Endodermal cell (in vitro differentiated cells): ENCODE data around the gene ZCCHC14. TPM values are rescaled to one million over a fixed set of nuclear protein-coding genes. Genes with fewer than 3 reads are reported as not detected.

Experiments used
- DNase-seq: peaks from one replicate; pipeline ENCODE4 v3.0.0-alpha.2; 2017
- H3K27ac ChIP-seq: 2 replicates; pipeline ENCODE4 v1.5.1; 2013; ENCODE audit warnings: mild to moderate bottlenecking, low read depth, low read length, moderate library complexity
- H3K27me3 ChIP-seq: 2 replicates; pipeline ENCODE4 v1.6.1; 2013; ENCODE audit warnings: mild to moderate bottlenecking, low read length, moderate library complexity; ENCODE audit not compliant: insufficient read depth, control insufficient read depth, poor library complexity, severe bottlenecking
- H3K36me3 ChIP-seq: 2 replicates; pipeline ENCODE4 v1.7.0; 2013; ENCODE audit warnings: mild to moderate bottlenecking, low read length, moderate library complexity; ENCODE audit not compliant: control insufficient read depth, insufficient read depth
- H3K4me1 ChIP-seq: one replicate; pipeline ENCODE4 v1.7.0; 2013; ENCODE audit warnings: low read length; ENCODE audit not compliant: control insufficient read depth, insufficient read depth
- H3K4me3 ChIP-seq: 2 replicates; pipeline ENCODE4 v1.5.1; 2013; ENCODE audit warnings: mild to moderate bottlenecking, low read length, moderate library complexity
- H3K9ac ChIP-seq: 2 replicates; pipeline ENCODE4 v1.6.1; 2013; ENCODE audit warnings: mild to moderate bottlenecking, low read length, moderate library complexity; ENCODE audit not compliant: poor library complexity, severe bottlenecking; ENCODE audit errors: extremely low read depth
- H3K9me3 ChIP-seq: 2 replicates; pipeline ENCODE4 v1.6.1; 2013; ENCODE audit warnings: mild to moderate bottlenecking, low read length, moderate library complexity; ENCODE audit not compliant: control insufficient read depth
- H3K27ac Mint-ChIP-seq: 2 replicates; pipeline ENCODE4 v1.8.0; 2020; ENCODE audit warnings: mixed read lengths
- H3K27me3 Mint-ChIP-seq: 2 replicates; pipeline ENCODE4 v1.8.0; 2021; ENCODE audit warnings: mild to moderate bottlenecking, mixed read lengths; ENCODE audit not compliant: insufficient read depth
- H3K36me3 Mint-ChIP-seq: 2 replicates; pipeline ENCODE4 v1.8.0; 2020; ENCODE audit warnings: low read depth, mixed read lengths
- H3K4me1 Mint-ChIP-seq: 2 replicates; pipeline ENCODE4 v1.8.0; 2020; ENCODE audit warnings: mixed read lengths
- H3K4me3 Mint-ChIP-seq: 2 replicates; pipeline ENCODE4 v1.8.0; 2020; ENCODE audit warnings: mild to moderate bottlenecking, moderate library complexity, mixed read lengths
- H3K9me3 Mint-ChIP-seq: 2 replicates; pipeline ENCODE4 v1.8.0; 2020; ENCODE audit warnings: mild to moderate bottlenecking, mixed read lengths
- CTCF ChIP-seq: fragments of 200-600 bp; sonication (generic); conservative IDR thresholded peaks from 2 replicates; pipeline ENCODE4 v1.5.0; 2021; ENCODE audit warnings: antibody characterized with exemption, mild to moderate bottlenecking
- WGBS, 2 experiments: methylation state at CpG; one replicate each; pipeline versions ENCODE4 v1.1.5 to v1.1.7; 2013; ENCODE audit warnings: missing lambda C conversion rate in 2 of 2, mixed read lengths in 1 of 2; ENCODE audit not compliant: insufficient coverage in 1 of 2, insufficient read length in 1 of 2; 5-methylcytosine and 5-hydroxymethylcytosine counted together
- total RNA-seq, 2 donors: library from RNA; stranded (reverse); fragmentation: NEBNext Ultra II Directional in 1 of 2; extraction: Animal tissue kit (Norgen Biotek cat#: 25700) in 1 of 2; gene quantifications; 2 replicates in 1 of 2; 3 replicates in 1 of 2; pipeline ENCODE4 v1.2.1, GENCODE V29; 2021

Gene ZCCHC14
- total RNA-seq, 2 donors from 2014 or later, result 27.3 to 33.7 TPM

GRCh38 chr16:87414251-87414680, 78.6 kb downstream of the ZCCHC14 start:
- no peak overlapping the region for H3K27ac Mint-ChIP-seq
- H3K4me3 ChIP-seq, result no peak overlapping the region
- peaks cover 4% of the 10 kb centered on the region for H3K4me1 Mint-ChIP-seq
- peaks cover 64% of the 10 kb centered on the region for H3K36me3 Mint-ChIP-seq
- no peaks in the 10 kb centered on the region for H3K4me1 ChIP-seq
- H3K27ac ChIP-seq, result no peak overlapping the region
- TF ChIP-seq CTCF, result no peak
- no peak overlapping the region for H3K9ac ChIP-seq
- DNase-seq, result no peak
- H3K4me3 Mint-ChIP-seq, result no peak overlapping the region
- no peaks in the 10 kb centered on the region for H3K9me3 ChIP-seq
- H3K27me3 Mint-ChIP-seq, result no peaks in the 10 kb centered on the region
- H3K36me3 ChIP-seq, result peaks cover 64% of the 10 kb centered on the region
- H3K9me3 Mint-ChIP-seq, result no peaks in the 10 kb centered on the region
- H3K27me3 ChIP-seq, result no peaks in the 10 kb centered on the region
- 91 to 93% methylated on average over 20 to 24 of the region's 24 CpGs for WGBS, 2 experiments

- peak; percentile 44 for DNase-seq
- H3K27me3 Mint-ChIP-seq, result no peaks in the 10 kb centered on the region
- H3K4me3 Mint-ChIP-seq, result no peak overlapping the region
- H3K4me1 Mint-ChIP-seq, result peaks cover 8% of the 10 kb centered on the region
- H3K36me3 Mint-ChIP-seq, result peaks cover 61% of the 10 kb centered on the region
- WGBS, 2 experiments, result 91 to 96% methylated on average over 13 to 27 of the region's 27 CpGs
- Histone ChIP-seq H3K4me3 (no peak overlapping the region), H3K36me3 (peaks cover 67% of the 10 kb centered on the region), H3K27me3 (no peaks in the 10 kb centered on the region), H3K9ac (no peak overlapping the region), H3K27ac (no peak overlapping the region), H3K9me3 (no peaks in the 10 kb centered on the region), H3K4me1 (no peaks in the 10 kb centered on the region)
- peak; percentile 13 for TF ChIP-seq CTCF
- H3K27ac Mint-ChIP-seq, result no peak overlapping the region
- H3K9me3 Mint-ChIP-seq, result no peaks in the 10 kb centered on the region
Measured at GRCh38 chr16:87412996-87413421, 79.8 kb downstream of the ZCCHC14 start.

GRCh38 chr16:87412371-87412995, 80.3 kb downstream of the ZCCHC14 start:
- Histone ChIP-seq H3K9ac (no peak overlapping the region), H3K4me1 (no peaks in the 10 kb centered on the region), H3K27ac (no peak overlapping the region), H3K27me3 (no peaks in the 10 kb centered on the region), H3K36me3 (peaks cover 67% of the 10 kb centered on the region), H3K9me3 (no peaks in the 10 kb centered on the region), H3K4me3 (no peak overlapping the region)
- DNase-seq, result peak; percentile 13
- Mint-ChIP-seq H3K36me3 (peaks cover 57% of the 10 kb centered on the region), H3K27ac (no peak overlapping the region), H3K9me3 (no peaks in the 10 kb centered on the region), H3K27me3 (no peaks in the 10 kb centered on the region), H3K4me3 (no peak overlapping the region), H3K4me1 (peaks cover 8% of the 10 kb centered on the region)
- no peak for TF ChIP-seq CTCF
- 91 to 94% methylated on average over 25 to 31 of the region's 31 CpGs for WGBS, 2 experiments
